ENCODE data around the gene ATL1.

DNA sequence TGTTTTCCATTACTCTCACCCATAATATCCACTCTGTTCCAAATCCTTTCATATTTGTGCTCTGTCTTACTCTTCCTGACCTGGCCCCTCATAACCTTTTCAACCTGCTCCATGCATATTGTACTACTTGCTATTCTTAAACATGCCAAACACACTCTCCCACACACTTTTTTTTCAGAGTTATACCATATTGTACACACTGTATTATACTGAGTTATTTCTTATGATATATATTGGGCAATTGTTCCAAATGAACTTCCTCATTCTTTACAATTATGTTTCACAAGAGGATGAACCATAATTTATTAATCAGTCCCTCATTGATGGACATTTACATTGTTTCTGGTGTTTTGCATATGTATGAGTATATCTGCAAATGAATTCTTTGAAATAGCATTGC lies 18.5 kb downstream of the ATL1 start:
- TF ChIP-seq, protein P1, sequence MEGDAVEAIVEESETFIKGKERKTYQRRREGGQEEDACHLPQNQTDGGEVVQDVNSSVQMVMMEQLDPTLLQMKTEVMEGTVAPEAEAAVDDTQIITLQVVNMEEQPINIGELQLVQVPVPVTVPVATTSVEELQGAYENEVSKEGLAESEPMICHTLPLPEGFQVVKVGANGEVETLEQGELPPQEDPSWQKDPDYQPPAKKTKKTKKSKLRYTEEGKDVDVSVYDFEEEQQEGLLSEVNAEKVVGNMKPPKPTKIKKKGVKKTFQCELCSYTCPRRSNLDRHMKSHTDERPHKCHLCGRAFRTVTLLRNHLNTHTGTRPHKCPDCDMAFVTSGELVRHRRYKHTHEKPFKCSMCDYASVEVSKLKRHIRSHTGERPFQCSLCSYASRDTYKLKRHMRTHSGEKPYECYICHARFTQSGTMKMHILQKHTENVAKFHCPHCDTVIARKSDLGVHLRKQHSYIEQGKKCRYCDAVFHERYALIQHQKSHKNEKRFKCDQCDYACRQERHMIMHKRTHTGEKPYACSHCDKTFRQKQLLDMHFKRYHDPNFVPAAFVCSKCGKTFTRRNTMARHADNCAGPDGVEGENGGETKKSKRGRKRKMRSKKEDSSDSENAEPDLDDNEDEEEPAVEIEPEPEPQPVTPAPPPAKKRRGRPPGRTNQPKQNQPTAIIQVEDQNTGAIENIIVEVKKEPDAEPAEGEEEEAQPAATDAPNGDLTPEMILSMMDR (conservative IDR thresholded peaks at IDR 0.05; ENCODE audit: low read length): no peak
- no peak for TF ChIP-seq EZH2phosphoT487 (IDR thresholded peaks at IDR 0.05; ENCODE audit: borderline replicate concordance)
